ENCODE data around the gene SLC40A1. TPM values are rescaled to one million over a fixed set of nuclear protein-coding genes. Genes with fewer than 3 reads are reported as not detected.

The SLC40A1 gene
- total and polyA plus RNA-seq, 2 of the 13 experiments (the other 11 are each of a cell fraction or from before 2014, with no cell fraction given), result 10.6 to 24.9 TPM

- DNase-seq (ENCODE audit: low spot score) (peak; percentile 65), ATAC-seq (peak; percentile 29; the same call in 2 of the 3 replicates), FAIRE-seq (no peak)
- CTCF ChIA-PET (ENCODE audit: low intra/inter-chr PET ratio, low total read pairs), result no interaction called here
- BruUV-seq (replicated peaks), result no TSS peak
- H3K27ac ChIP-seq (ENCODE audit: extremely low read length, insufficient read depth, low read length), result peak overlapping the region; percentile 49
- H3K79me2 ChIP-seq (ENCODE audit: insufficient read depth, low read length), result no peaks in the 10 kb centered on the region
- in situ Hi-C loops (cut with HindIII; ENCODE audit: extremely low pct_ligation_motif_present, low pct_unique_long_range_greater_than_20kb) (no loop called here), intact Hi-C loops (cut with micrococcal nuclease; ENCODE audit: unreplicated experiment) (loop anchor here (2.0 kb wide), 1 partner anchor 22 kb away; no protein-coding TSS in a partner anchor)
- POLR2A ChIA-PET, result interaction anchor here (0.9 to 2.9 kb wide), 6 partner anchors 10 to 30 kb away, joined by 3 to 18 read pairs (median 8); partner anchors contain the start of gene SLC40A1
- WGBS (ENCODE audit: low lambda C conversion rate), result 58% methylated on average over 6 of the region's 6 CpGs
- peak overlapping the region; percentile 4; the same call in 1 of the 2 replicates for H3K4me2 ChIP-seq (ENCODE audit: low read depth, low read length)
- no peak overlapping the region for H2AFZ ChIP-seq (ENCODE audit: low read length)
- H3K4me3 ChIP-seq (replicated peaks in 1 of 3; ENCODE audit: insufficient read depth in 1 of 3, low read depth in 2 of 3, low read length in 3 of 3), result no peak overlapping the region
- no peaks in the 10 kb centered on the region for H3K36me3 ChIP-seq (replicated peaks in 1 of 2; ENCODE audit: control insufficient read depth in 1 of 2, insufficient read depth in 2 of 2, low read length in 2 of 2)
- H3K4me1 ChIP-seq (ENCODE audit: insufficient read depth, low read length), result peaks cover 76% of the 10 kb centered on the region
- H3K9ac ChIP-seq (ENCODE audit: insufficient read depth, low read depth, low read length), result no peak overlapping the region
- H4K20me1 ChIP-seq (ENCODE audit: insufficient read depth, low read length), result no peaks in the 10 kb centered on the region
- no peaks in the 10 kb centered on the region for H3K9me3 ChIP-seq (ENCODE audit: low read length)
- H3K27me3 ChIP-seq (ENCODE audit: control insufficient read depth in 1 of 2, insufficient read depth in 2 of 2, low read length in 2 of 2), result no peaks in the 10 kb centered on the region
- peak; percentile 35; the same call in 1 of the 2 replicates for TF ChIP-seq SOX5 (CRISPR knock-in tag; IDR thresholded peaks at IDR 0.05; ENCODE audit: borderline replicate concordance)
- TF ChIP-seq, protein P1, sequence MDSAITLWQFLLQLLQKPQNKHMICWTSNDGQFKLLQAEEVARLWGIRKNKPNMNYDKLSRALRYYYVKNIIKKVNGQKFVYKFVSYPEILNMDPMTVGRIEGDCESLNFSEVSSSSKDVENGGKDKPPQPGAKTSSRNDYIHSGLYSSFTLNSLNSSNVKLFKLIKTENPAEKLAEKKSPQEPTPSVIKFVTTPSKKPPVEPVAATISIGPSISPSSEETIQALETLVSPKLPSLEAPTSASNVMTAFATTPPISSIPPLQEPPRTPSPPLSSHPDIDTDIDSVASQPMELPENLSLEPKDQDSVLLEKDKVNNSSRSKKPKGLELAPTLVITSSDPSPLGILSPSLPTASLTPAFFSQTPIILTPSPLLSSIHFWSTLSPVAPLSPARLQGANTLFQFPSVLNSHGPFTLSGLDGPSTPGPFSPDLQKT (CRISPR knock-in tag; IDR thresholded peaks at IDR 0.05; ENCODE audit: borderline replicate concordance), result no peak
- TF ChIP-seq ZNF12 (CRISPR knock-in tag; IDR thresholded peaks at IDR 0.05), result no peak
- TF ChIP-seq ZNF260 (CRISPR knock-in tag; IDR thresholded peaks at IDR 0.05; ENCODE audit: borderline replicate concordance, low read depth), result no peak
- TF ChIP-seq, protein P2, sequence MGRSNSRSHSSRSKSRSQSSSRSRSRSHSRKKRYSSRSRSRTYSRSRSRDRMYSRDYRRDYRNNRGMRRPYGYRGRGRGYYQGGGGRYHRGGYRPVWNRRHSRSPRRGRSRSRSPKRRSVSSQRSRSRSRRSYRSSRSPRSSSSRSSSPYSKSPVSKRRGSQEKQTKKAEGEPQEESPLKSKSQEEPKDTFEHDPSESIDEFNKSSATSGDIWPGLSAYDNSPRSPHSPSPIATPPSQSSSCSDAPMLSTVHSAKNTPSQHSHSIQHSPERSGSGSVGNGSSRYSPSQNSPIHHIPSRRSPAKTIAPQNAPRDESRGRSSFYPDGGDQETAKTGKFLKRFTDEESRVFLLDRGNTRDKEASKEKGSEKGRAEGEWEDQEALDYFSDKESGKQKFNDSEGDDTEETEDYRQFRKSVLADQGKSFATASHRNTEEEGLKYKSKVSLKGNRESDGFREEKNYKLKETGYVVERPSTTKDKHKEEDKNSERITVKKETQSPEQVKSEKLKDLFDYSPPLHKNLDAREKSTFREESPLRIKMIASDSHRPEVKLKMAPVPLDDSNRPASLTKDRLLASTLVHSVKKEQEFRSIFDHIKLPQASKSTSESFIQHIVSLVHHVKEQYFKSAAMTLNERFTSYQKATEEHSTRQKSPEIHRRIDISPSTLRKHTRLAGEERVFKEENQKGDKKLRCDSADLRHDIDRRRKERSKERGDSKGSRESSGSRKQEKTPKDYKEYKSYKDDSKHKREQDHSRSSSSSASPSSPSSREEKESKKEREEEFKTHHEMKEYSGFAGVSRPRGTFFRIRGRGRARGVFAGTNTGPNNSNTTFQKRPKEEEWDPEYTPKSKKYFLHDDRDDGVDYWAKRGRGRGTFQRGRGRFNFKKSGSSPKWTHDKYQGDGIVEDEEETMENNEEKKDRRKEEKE (IDR thresholded peaks at IDR 0.05), result no peak
- TF ChIP-seq, protein P3, sequence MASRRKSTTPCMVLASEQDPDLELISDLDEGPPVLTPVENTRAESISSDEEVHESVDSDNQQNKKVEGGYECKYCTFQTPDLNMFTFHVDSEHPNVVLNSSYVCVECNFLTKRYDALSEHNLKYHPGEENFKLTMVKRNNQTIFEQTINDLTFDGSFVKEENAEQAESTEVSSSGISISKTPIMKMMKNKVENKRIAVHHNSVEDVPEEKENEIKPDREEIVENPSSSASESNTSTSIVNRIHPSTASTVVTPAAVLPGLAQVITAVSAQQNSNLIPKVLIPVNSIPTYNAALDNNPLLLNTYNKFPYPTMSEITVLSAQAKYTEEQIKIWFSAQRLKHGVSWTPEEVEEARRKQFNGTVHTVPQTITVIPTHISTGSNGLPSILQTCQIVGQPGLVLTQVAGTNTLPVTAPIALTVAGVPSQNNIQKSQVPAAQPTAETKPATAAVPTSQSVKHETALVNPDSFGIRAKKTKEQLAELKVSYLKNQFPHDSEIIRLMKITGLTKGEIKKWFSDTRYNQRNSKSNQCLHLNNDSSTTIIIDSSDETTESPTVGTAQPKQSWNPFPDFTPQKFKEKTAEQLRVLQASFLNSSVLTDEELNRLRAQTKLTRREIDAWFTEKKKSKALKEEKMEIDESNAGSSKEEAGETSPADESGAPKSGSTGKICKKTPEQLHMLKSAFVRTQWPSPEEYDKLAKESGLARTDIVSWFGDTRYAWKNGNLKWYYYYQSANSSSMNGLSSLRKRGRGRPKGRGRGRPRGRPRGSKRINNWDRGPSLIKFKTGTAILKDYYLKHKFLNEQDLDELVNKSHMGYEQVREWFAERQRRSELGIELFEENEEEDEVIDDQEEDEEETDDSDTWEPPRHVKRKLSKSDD (CRISPR knock-in tag; IDR thresholded peaks at IDR 0.05; ENCODE audit: low read depth), result no peak
- TF ChIP-seq ZNF749 (CRISPR knock-in tag; IDR thresholded peaks at IDR 0.05; ENCODE audit: borderline replicate concordance), result no peak
- TF ChIP-seq KMT2B (CRISPR knock-in tag; IDR thresholded peaks at IDR 0.05), result 0 out of 2 replicates have a peak, but pooled peaks have one; percentile 16
- peak; percentile 56; the same call in 1 of the 2 replicates for TF ChIP-seq ZNF652 (CRISPR knock-in tag; IDR thresholded peaks at IDR 0.05; ENCODE audit: borderline replicate concordance, low read depth)
- no peak for TF ChIP-seq ZNF761 (CRISPR knock-in tag; conservative IDR thresholded peaks at IDR 0.05)
- no peak for TF ChIP-seq NFE2 (CRISPR knock-in tag; IDR thresholded peaks at IDR 0.05)
- TF ChIP-seq SOX13 (IDR thresholded peaks at IDR 0.05), result no peak
- TF ChIP-seq SOX13 (CRISPR knock-in tag; conservative IDR thresholded peaks at IDR 0.05 in 1 of 2, IDR thresholded peaks at IDR 0.05 in 1 of 2), result peak in 1 of 2 experiments; percentile 60; a peak in 1 of 4 replicates
- TF ChIP-seq ZMYM2 (CRISPR knock-in tag; IDR thresholded peaks at IDR 0.05), result no peak
- peak; percentile 62; the same call in 1 of the 2 replicates for TF ChIP-seq EHMT2 (IDR thresholded peaks at IDR 0.05; ENCODE audit: borderline replicate concordance, low read depth, low read length)
- TF ChIP-seq ZFP36L2 (CRISPR knock-in tag; IDR thresholded peaks at IDR 0.05), result no peak
These were observed 28.1 kb downstream of the SLC40A1 start for GRCh38 chr2:189552334-189552990.
